Stimulated activated CD4-positive, alpha-beta T cell treated with anti-CD3 and anti-CD28 coated beads, Interleukin-4, amount 100 ng/mL, for 1 hour (primary cell): ENCODE results near the gene ZNF664.

Source experiments
- DNase-seq: peaks from one replicate; pipeline ENCODE4 v3.0.0-alpha.2; 2020

Gene ZNF664

GRCh38 chr12:123960856-123961255, 12.2 kb upstream of the ZNF664 start:
- no peak for DNase-seq

GRCh38 chr12:123961585-123962345, 11.2 kb upstream of the ZNF664 start:
- no peak for DNase-seq

DNA sequence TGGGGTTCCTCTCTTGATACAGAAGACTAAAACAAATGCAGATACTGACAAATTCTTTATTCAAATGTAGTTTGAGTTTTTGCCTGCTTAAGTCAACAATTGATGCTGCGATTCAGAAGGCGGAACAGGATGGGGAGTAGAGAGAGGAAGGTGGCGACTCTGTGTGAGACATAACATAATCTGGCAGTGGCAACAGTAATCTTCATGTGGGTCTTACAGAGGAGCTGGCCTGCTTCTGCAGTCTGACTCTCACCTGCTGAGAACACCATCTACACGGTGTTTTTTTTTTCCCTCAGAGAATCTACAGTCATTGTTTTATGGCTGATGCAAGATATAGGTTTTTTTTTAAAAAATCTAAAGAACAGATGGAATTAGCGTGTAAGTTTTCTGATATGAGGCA, 10.5 kb upstream of the ZNF664 start:
- no peak for DNase-seq

GRCh38 chr12:123963821-123964220, 9.2 kb upstream of the ZNF664 start:
- no peak for DNase-seq

GRCh38 chr12:123965382-123965781, 7.6 kb upstream of the ZNF664 start:
- DNase-seq: no peak

DNA sequence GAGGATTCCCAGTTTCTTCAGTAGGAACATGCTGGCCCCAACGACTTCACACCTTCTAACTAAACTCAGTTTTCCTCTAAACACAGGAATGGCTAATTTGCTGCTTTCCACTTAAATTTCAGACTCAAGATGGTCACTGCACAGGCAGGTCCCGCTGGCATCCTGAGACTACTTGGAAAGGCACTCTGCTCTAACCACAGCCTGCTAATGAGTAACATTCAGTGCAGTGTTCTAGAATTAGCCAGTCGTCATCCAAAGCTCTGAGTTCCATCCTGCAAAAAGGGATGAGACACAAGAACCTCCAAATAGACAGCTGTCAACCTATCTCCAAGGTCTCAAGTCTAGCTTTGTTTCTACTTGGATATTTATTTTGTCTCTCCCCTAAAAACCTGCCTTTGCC, 6.4 kb upstream of the ZNF664 start:
- no peak for DNase-seq

GRCh38 chr12:123967121-123967586, 5.9 kb upstream of the ZNF664 start:
- no peak for DNase-seq

GRCh38 chr12:123971449-123971769, 1.6 kb upstream of the ZNF664 start:
- DNase-seq: no peak

DNA sequence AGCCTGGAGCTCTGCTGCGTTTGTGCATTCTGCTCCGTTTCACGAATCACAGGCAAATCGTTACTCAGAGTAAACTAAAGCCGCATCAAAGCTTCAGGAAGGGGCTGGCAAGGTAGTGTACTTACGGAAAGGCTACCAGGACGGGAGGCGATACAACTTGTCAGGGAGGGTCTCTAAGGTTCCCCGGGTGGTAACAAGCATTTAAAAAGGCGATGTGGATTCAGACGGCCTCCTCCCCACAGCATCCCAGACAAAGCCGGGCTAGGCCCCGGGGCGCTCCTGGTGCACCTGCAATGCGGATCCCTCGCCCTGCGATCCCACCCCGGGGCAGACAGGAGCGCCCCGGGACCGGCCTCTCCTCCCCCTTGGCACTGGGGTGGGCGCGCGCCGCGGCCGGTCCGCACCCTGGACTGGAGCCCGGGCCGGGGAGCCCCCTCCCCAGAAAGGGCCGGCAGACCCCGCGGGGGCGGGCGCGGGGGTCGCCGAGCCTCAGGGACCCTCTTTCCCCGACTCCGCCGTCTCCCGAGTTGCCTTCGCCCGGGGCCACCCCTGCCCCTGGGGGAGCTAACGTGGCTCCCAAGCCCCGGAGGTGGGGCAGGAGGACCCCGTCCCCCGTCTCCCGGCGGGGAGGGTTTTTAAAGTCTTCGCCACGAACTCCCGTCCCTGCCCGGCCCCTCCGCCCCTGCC, 1.1 kb upstream of the ZNF664 start:
- DNase-seq: peak; percentile 22

DNA sequence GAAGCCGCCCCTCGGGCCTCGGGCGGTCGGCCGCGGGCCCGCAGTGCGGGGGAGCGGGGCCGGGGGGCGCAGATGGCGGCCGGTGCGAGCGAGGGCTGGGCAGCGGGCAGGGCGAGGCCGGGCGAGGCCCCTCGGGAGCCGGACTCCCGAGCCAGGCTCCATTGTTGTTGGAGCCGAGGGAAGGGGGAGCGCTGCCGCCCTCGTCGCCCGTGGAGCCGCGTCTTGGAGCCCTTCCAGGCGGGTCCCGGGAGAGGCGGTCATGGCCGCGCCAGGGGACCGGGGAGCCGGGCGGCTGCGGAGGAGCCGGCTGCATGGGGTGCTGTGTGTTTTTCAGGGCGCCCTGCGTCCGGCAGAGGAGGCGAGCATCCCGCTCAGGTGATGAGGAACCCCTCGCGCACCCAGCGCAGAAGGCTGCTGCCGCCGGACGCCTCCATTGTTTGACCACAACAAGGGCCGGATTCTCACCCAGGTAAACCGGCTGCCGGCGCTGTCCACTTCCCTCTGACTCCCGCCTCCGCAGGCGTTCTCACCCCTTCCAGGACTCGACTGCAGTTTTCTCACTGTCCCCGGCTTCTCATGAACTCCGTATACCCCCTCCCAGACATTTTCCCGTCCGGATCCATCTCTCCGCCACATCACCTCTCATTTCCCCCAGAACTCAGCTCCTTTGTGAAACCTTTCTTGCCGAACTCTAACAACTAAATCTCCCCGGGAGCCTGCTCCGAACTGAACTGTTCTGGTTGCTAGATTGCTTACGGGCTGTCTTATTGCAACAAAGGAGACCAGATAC, 732 bp downstream of the ZNF664 start:
- DNase-seq: peak; percentile 21

DNA sequence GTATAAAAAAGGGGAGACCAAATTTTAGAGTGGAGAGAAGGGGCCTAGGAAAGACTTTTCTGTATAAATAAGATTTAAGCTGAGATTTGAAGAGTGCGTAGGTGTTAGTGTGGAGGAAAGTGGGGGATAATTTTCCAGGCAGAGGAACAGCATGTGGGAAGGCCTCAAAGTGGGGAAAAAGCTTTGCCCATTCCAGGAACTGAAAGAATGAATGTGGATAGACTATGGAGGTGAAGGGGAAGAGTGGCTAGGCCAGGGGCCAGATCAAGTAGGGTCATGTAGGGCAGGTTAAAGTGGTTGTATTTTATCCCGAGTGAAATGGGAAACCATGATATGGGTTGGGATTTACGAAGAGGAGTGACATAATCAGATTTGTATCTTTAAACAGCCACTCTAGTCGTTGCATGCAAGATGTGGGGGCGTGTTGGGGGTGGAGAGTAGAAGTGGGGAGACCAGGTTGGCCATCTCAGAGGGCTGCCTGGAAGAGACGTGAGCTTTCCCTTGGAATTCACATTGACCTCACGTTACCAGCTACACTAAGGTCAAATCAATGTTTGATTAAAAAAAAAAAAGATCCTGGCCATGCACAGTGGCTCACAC, 3.3 kb downstream of the ZNF664 start:
- no peak for DNase-seq

DNA sequence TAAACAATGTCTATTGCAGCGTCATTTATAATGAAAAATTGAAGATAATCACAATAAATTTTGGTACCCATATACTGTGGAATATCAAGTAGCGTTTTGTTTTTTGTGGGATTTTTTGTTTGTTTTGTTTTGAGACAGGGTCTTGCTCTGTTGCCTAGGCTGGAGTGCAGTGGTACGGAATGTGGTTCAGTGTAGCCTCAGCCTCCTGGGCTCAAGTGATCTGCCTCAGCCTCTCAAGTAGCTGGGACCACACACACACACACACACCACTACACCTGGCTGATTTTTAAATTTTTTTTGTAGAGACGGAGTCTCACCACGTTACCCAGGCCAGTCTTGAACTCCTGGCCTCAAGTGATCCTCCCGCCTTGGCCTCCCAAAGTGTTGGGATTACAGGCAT, 6.6 kb downstream of the ZNF664 start:
- no peak for DNase-seq

DNA sequence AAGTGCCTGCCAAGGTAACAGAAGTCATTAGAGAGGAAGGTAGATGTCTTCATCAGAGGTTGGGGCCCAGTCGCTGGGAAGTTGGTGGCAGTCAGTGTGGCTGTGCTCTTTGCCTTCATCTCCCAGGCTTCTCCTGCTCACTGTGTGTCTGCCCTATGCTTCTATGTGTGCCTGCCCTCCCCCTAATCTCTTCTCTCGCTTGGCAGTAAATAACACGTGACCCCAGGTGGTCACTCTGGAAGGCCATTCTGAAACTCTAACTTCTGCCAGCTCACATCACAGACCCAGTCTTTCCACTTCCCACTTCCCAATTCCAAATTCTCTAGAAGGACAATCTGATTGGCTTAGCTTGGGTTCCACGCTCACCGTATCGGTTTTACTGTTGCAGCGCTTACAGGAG, 9.3 kb downstream of the ZNF664 start:
- no peak for DNase-seq

GRCh38 chr12:123983822-123984485, 10.9 kb downstream of the ZNF664 start:
- DNase-seq: peak; percentile 21

GRCh38 chr12:123984903-123985302, 11.9 kb downstream of the ZNF664 start:
- DNase-seq: no peak

GRCh38 chr12:123986374-123986965, 13.5 kb downstream of the ZNF664 start:
- DNase-seq: no peak

DNA sequence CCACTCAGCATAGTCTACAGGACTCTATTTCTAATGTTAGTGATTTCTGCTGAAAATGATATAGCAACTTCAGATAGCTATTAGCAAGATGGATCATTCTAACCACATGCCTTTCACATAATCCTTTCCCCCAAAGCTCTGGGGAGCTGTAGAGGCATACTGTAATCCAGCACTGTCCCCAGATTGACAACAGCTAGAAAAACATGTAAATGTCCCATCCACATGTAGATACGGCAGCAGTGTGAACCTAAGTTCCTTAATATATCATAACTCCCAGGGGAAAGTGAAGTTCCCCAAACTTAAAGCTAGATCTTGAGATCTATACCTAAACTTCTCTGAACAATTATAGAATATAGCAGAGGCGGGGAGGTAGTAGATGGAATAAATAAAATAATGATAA, 14.0 kb downstream of the ZNF664 start:
- DNase-seq: no peak

DNA sequence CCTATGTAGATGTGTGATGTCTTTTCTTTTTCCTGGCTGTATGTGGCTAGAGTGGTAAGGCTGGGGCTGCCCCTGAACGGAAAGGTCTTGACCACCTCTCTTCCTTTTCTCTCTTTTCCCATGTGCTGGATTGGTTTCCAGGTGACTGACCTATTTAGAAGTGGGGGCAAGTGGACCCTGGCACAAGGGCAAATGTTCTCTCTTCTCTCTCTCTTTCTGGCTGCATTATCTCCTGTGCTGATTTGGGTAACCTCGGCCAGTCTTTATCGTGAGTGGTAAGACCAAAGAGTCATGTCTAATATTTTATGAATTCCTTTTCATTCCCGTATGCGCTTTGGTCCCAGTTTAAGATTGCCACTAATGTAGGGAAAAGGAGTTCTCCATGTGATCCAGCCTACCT, 16.2 kb downstream of the ZNF664 start:
- DNase-seq: no peak

DNA sequence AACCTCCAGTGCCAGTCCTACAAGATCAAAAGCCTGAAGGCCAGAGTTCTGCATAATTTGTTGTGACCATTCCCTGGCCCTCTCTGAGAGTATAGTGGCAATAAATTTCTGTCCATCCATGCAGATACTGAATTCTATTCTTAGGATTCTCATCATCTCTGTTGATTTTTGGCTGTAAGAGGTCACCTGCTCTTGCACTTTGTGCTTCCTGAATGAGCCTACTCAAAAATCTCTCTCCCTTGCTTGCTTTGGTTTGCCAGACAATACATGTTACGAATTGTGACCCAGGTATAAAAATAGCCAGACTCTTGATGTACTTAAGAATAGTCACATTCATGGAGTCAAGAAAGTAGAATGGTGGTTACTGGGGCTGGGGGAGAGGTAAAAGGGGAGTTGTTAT, 16.7 kb downstream of the ZNF664 start:
- no peak for DNase-seq

GRCh38 chr12:123990511-123990910, 17.5 kb downstream of the ZNF664 start:
- DNase-seq: no peak

DNA sequence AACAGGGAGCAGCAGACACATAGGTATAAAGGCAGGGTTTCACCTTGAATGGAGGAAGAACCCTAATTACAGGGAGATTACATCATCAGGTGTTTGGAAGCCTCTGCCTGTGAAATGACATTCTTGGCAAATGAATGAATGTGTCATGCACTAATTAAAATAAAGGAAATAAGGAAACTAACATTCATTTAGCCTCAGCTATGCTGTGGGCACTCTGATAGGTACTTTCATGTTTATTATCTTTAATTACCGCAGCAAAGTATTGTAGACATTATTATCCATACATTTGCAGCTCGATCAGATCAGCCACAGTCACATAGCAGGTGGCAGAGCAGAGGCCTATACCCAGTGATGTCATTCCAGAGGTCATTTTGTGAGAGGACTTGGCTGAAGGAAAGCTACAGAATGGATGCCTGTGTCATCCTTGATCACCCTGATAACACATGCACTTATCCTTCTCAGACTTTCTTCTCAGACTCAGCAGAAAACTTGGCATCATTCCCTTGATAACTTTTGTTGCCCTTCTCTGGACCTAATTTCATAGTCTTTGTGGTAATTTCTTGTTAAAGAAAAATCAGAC, 18.4 kb downstream of the ZNF664 start:
- DNase-seq: no peak
